Tibial nerve (tissue), 3 donors: ENCODE results near the gene HGS.

Source experiments
- CTCF ChIP-seq, 5 experiments: fragments of 200-600 bp in 3 of 5; fragments of 450-650 bp in 2 of 5; sonication (generic) in 3 of 5; IDR thresholded peaks; one replicate each; pipeline ENCODE4 v1.5.1; 2016 to 2019; ENCODE audit warnings: antibody characterized with exemption in 5 of 5, mild to moderate bottlenecking in 3 of 5, moderate library complexity in 2 of 5
- POLR2A ChIP-seq, 2 donors: fragments of 450-650 bp; IDR thresholded peaks; one replicate each; pipeline ENCODE4 v1.6.1; 2017; ENCODE audit warnings: antibody characterized with exemption in 2 of 2, mild to moderate bottlenecking in 2 of 2, moderate library complexity in 2 of 2

DNA sequence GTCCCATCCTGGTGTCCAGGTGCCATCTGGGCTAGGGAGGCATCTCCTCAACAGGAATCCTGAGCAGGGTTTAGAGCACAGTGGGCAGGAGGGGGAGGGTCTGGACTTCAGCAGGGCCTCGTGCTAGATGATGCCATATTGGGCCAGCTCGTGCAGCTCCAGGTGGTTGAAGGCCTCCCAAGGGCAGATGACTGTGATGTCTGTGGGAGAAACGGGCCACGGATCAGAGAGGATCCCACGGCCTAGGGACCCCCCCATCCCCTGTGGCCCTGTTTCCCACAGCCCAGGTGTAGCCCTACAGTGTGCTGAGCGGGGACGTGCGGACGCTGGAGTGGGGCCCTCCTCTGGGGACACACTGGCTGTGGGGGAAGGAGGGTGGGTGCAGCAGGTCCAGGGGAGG lies 32.9 kb upstream of the HGS start:
- TF ChIP-seq CTCF (IDR thresholded peaks at IDR 0.05) (no peak), POLR2A (IDR thresholded peaks at IDR 0.05) (no peak)
